ENCODE data around the gene GAN. TPM values are rescaled to one million over a fixed set of nuclear protein-coding genes. Genes with fewer than 3 reads are reported as not detected.

Gene GAN
- total RNA-seq, 1 donor from 2014 or later, result 2.6 TPM

GRCh38 chr16:81376880-81377279, 62.1 kb downstream of the GAN start:
- intact Hi-C loops (cut with DNase I), result no loop called here
- no peaks in the 10 kb centered on the region for H3K27me3 ChIP-seq
- DNase-seq (ENCODE audit: low spot score in 2 of 2), result no peak
- no peak for TF ChIP-seq CTCF (IDR thresholded peaks at IDR 0.05)
- no peaks in the 10 kb centered on the region for H3K4me1 ChIP-seq
- no peak overlapping the region for H3K4me3 ChIP-seq
- no peaks in the 10 kb centered on the region for H3K9me3 ChIP-seq
- H3K36me3 ChIP-seq, result peaks cover 10 to 25% of the 10 kb centered on the region in 2 donors
- H3K27ac ChIP-seq, result no peak overlapping the region

GRCh38 chr16:81378049-81378448, 63.3 kb downstream of the GAN start:
- no peaks in the 10 kb centered on the region for H3K4me1 ChIP-seq
- H3K36me3 ChIP-seq, result peaks cover 10 to 25% of the 10 kb centered on the region in 2 donors
- no peak overlapping the region for H3K4me3 ChIP-seq
- DNase-seq (ENCODE audit: low spot score in 2 of 2), result no peak
- H3K27ac ChIP-seq, result no peak overlapping the region
- H3K9me3 ChIP-seq, result no peaks in the 10 kb centered on the region
- H3K27me3 ChIP-seq, result no peaks in the 10 kb centered on the region
- intact Hi-C loops (cut with DNase I), result no loop called here
- TF ChIP-seq CTCF (IDR thresholded peaks at IDR 0.05), result no peak

- H3K4me3 ChIP-seq, result no peak overlapping the region
- no peak overlapping the region for H3K27ac ChIP-seq
- TF ChIP-seq CTCF (IDR thresholded peaks at IDR 0.05), result no peak
- no peak for DNase-seq (ENCODE audit: low spot score in 2 of 2)
- peaks cover 10 to 18% of the 10 kb centered on the region in 2 donors for H3K36me3 ChIP-seq
- H3K4me1 ChIP-seq, result no peaks in the 10 kb centered on the region
- no peaks in the 10 kb centered on the region for H3K27me3 ChIP-seq
- intact Hi-C loops (cut with DNase I), result no loop called here
- no peaks in the 10 kb centered on the region for H3K9me3 ChIP-seq
Observed at GRCh38 chr16:81380932-81381331, 66.2 kb downstream of the GAN start.

GRCh38 chr16:81384006-81384405, 69.2 kb downstream of the GAN start:
- DNase-seq (ENCODE audit: low spot score in 2 of 2), result no peak
- H3K9me3 ChIP-seq, result no peaks in the 10 kb centered on the region
- intact Hi-C loops (cut with DNase I), result no loop called here
- H3K27ac ChIP-seq, result peak overlapping the region in 1 of 2 donors; percentile 50
- H3K4me1 ChIP-seq, result no peaks in the 10 kb centered on the region
- H3K27me3 ChIP-seq, result no peaks in the 10 kb centered on the region
- no peak overlapping the region for H3K4me3 ChIP-seq
- peaks cover 0 to 5% of the 10 kb centered on the region in 2 donors for H3K36me3 ChIP-seq
- no peak for TF ChIP-seq CTCF (IDR thresholded peaks at IDR 0.05)

GRCh38 chr16:81385031-81385756, 70.4 kb downstream of the GAN start:
- Histone ChIP-seq H3K36me3 (peaks cover 5 to 13% of the 10 kb centered on the region in 2 donors), H3K9me3 (no peaks in the 10 kb centered on the region), H3K4me1 (no peaks in the 10 kb centered on the region), H3K27me3 (no peaks in the 10 kb centered on the region), H3K27ac (peak overlapping the region in 1 of 2 donors; percentile 50), H3K4me3 (no peak overlapping the region)
- no peak for DNase-seq (ENCODE audit: low spot score in 2 of 2)
- no peak for TF ChIP-seq CTCF (IDR thresholded peaks at IDR 0.05)
- intact Hi-C loops (cut with DNase I), result no loop called here
